HG03045 (cell line): ENCODE measurements around the gene SHANK1.

Experiments used
- ATAC-seq: cut with Tn5 transposase; IDR thresholded peaks from one replicate; pipeline ENCODE4 v1.9.1; 2021; ENCODE audit warnings: mild to moderate bottlenecking, moderate library complexity; ENCODE audit not compliant: unreplicated experiment

Gene SHANK1

GRCh38 chr19:50693064-50693975 lies 26.3 kb downstream of the SHANK1 start:
- ATAC-seq, result no peak

GRCh38 chr19:50690439-50690838 lies 29.2 kb downstream of the SHANK1 start:
- no peak for ATAC-seq

GRCh38 chr19:50688766-50689165 lies 30.8 kb downstream of the SHANK1 start:
- no peak for ATAC-seq

GRCh38 chr19:50686310-50687032 lies 33.1 kb downstream of the SHANK1 start:
- no peak for ATAC-seq

GRCh38 chr19:50679177-50680125 lies 40.2 kb downstream of the SHANK1 start:
- no peak for ATAC-seq

GRCh38 chr19:50678323-50678722 lies 41.3 kb downstream of the SHANK1 start:
- ATAC-seq, result no peak

GRCh38 chr19:50677636-50678035 lies 42.0 kb downstream of the SHANK1 start:
- no peak for ATAC-seq

- ATAC-seq, result no peak
Observed at GRCh38 chr19:50676625-50677197, 42.9 kb downstream of the SHANK1 start.

GRCh38 chr19:50673118-50673517 lies 46.5 kb downstream of the SHANK1 start:
- no peak for ATAC-seq

- no peak for ATAC-seq
Observed at GRCh38 chr19:50670102-50670380, 49.6 kb downstream of the SHANK1 start.

GRCh38 chr19:50669302-50670101 lies 50.1 kb downstream of the SHANK1 start:
- ATAC-seq, result no peak

- ATAC-seq, result no peak
Observed at GRCh38 chr19:50668879-50669278, 50.7 kb downstream of the SHANK1 start.

- ATAC-seq, result no peak
Observed at GRCh38 chr19:50668416-50668815, 51.2 kb downstream of the SHANK1 start.

GRCh38 chr19:50667759-50668231 lies 51.8 kb downstream of the SHANK1 start:
- ATAC-seq, result no peak

GRCh38 chr19:50667177-50667758 lies 52.3 kb downstream of the SHANK1 start:
- ATAC-seq, result no peak

- no peak for ATAC-seq
Observed at GRCh38 chr19:50666346-50667176, 53.0 kb downstream of the SHANK1 start.

GRCh38 chr19:50664204-50664603 lies 55.4 kb downstream of the SHANK1 start:
- ATAC-seq, result no peak

- no peak for ATAC-seq
Observed at GRCh38 chr19:50663482-50663790, 56.2 kb downstream of the SHANK1 start.
